ENCODE data around the gene HIGD1B. TPM values are rescaled to one million over a fixed set of nuclear protein-coding genes. Genes with fewer than 3 reads are reported as not detected.
A peak's percentile ranks its signal among the peaks of the same experiment; 100 is the strongest.

HIGD1B gene
- total RNA-seq, 1 experiment from 2014 or later, result not detected

DNA sequence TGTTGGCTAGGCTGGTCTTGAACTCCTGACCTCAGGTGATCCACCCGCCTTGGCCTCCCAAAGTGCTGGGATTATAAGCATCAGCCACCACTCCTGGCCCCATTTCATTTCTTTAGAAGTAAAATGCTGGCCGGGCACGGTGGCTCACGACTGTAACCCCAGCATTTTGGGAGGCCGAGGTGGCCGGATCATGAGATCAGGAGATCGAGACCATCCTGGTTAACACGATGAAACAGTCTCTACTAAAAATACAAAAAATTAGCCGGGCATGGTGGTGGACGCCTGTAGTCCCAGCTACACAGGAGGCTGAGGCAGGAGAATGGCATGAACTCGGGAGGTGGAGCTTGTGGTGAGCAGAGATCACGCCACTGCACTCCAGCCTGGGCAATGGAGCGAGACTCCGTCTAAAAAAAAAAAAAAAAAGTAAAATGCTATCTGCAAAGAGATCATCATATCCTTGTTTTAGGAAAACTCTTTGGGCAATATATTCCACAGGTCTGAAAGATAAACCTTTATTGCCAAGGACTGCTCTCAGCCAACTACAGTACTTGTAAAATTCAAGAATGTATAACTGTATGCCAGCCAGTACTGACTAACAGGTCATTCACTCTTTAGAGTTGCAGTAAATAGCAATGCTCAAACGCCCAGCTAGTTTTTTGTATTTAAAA, 21.4 kb upstream of the HIGD1B start:
- H3K9me3 ChIP-seq (ENCODE audit: control insufficient read depth, insufficient read depth, low read depth, low read length), result no peaks in the 10 kb centered on the region
- peak overlapping the region in 1 of 2 experiments; percentile 82; a peak in 2 of 4 replicates for H3K4me3 ChIP-seq (ENCODE audit: low read depth in 2 of 2, low read length in 2 of 2)
- DNase-seq (ENCODE audit: low read depth, low spot score) (no peak), ATAC-seq (no peak)
- BruUV-seq (replicated peaks), result no TSS peak
- CTCF ChIA-PET, result interaction anchor here (0.6 to 1.3 kb wide), 2 partner anchors 47 to 153 kb away, joined by 3 to 4 read pairs; no protein-coding TSS in a partner anchor
- intact Hi-C loops (cut with micrococcal nuclease; ENCODE audit: unreplicated experiment), result no loop called here
- POLR2A ChIA-PET, result interaction anchor here (0.6 to 0.7 kb wide), 2 partner anchors 323 to 336 kb away, joined by 5 to 7 read pairs; no protein-coding TSS in a partner anchor
- TF ChIP-seq, protein P1, sequence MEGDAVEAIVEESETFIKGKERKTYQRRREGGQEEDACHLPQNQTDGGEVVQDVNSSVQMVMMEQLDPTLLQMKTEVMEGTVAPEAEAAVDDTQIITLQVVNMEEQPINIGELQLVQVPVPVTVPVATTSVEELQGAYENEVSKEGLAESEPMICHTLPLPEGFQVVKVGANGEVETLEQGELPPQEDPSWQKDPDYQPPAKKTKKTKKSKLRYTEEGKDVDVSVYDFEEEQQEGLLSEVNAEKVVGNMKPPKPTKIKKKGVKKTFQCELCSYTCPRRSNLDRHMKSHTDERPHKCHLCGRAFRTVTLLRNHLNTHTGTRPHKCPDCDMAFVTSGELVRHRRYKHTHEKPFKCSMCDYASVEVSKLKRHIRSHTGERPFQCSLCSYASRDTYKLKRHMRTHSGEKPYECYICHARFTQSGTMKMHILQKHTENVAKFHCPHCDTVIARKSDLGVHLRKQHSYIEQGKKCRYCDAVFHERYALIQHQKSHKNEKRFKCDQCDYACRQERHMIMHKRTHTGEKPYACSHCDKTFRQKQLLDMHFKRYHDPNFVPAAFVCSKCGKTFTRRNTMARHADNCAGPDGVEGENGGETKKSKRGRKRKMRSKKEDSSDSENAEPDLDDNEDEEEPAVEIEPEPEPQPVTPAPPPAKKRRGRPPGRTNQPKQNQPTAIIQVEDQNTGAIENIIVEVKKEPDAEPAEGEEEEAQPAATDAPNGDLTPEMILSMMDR (IDR thresholded peaks at IDR 0.05), result no peak
- TF ChIP-seq POLR2AphosphoS5 (IDR thresholded peaks at IDR 0.05; ENCODE audit: low read depth, low read length) (no peak), TCF7L2 (IDR thresholded peaks at IDR 0.05; ENCODE audit: low read depth, low read length) (no peak)
- TF ChIP-seq, protein P2, sequence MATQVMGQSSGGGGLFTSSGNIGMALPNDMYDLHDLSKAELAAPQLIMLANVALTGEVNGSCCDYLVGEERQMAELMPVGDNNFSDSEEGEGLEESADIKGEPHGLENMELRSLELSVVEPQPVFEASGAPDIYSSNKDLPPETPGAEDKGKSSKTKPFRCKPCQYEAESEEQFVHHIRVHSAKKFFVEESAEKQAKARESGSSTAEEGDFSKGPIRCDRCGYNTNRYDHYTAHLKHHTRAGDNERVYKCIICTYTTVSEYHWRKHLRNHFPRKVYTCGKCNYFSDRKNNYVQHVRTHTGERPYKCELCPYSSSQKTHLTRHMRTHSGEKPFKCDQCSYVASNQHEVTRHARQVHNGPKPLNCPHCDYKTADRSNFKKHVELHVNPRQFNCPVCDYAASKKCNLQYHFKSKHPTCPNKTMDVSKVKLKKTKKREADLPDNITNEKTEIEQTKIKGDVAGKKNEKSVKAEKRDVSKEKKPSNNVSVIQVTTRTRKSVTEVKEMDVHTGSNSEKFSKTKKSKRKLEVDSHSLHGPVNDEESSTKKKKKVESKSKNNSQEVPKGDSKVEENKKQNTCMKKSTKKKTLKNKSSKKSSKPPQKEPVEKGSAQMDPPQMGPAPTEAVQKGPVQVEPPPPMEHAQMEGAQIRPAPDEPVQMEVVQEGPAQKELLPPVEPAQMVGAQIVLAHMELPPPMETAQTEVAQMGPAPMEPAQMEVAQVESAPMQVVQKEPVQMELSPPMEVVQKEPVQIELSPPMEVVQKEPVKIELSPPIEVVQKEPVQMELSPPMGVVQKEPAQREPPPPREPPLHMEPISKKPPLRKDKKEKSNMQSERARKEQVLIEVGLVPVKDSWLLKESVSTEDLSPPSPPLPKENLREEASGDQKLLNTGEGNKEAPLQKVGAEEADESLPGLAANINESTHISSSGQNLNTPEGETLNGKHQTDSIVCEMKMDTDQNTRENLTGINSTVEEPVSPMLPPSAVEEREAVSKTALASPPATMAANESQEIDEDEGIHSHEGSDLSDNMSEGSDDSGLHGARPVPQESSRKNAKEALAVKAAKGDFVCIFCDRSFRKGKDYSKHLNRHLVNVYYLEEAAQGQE (IDR thresholded peaks at IDR 0.05; ENCODE audit: insufficient read depth in 1 of 2, low read depth in 2 of 2, low read length in 1 of 2), result no peak
- H3K27ac ChIP-seq (ENCODE audit: low read length), result peak overlapping the region; percentile 97
- in situ Hi-C loops (cut with HindIII; ENCODE audit: low pct_unique_long_range_greater_than_20kb, low sequenced_read_pairs), result no loop called here
- no peaks in the 10 kb centered on the region for H3K27me3 ChIP-seq (ENCODE audit: control insufficient read depth, insufficient read depth, low read length)
- peaks cover 19% of the 10 kb centered on the region for H3K4me1 ChIP-seq (ENCODE audit: control insufficient read depth, insufficient read depth, low read length)
- no peaks in the 10 kb centered on the region; the same call in 1 of the 2 replicates for H3K36me3 ChIP-seq (ENCODE audit: control insufficient read depth, insufficient read depth, low read length)

DNA sequence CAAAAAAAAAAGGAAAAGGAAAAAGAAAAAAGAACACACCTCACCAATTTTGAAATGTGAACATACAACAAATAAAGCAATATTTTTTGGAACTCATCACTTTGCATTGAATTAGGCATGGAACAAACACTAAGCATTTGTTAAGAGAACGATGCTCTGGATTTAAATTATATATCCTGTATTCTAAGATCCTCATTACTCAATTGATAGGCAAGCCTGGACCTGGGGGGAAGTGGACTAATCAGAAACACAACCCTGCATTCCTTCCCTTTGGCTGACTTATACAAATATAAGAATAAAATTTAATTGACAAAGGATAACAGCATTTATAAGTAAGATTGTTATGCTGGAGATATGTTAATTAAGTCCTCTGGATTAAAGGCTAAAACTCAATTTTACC, 19.8 kb upstream of the HIGD1B start:
- Histone ChIP-seq H3K9me3 (ENCODE audit: control insufficient read depth, insufficient read depth, low read depth, low read length) (no peaks in the 10 kb centered on the region), H3K27ac (ENCODE audit: low read length) (peak overlapping the region; percentile 97), H3K4me3 (ENCODE audit: low read depth in 2 of 2, low read length in 2 of 2) (peak overlapping the region; percentile 82 to 83), H3K4me1 (ENCODE audit: control insufficient read depth, insufficient read depth, low read length) (peaks cover 12% of the 10 kb centered on the region), H3K27me3 (ENCODE audit: control insufficient read depth, insufficient read depth, low read length) (no peaks in the 10 kb centered on the region), H3K36me3 (ENCODE audit: control insufficient read depth, insufficient read depth, low read length) (no peaks in the 10 kb centered on the region; the same call in 1 of the 2 replicates)
- in situ Hi-C loops (cut with HindIII; ENCODE audit: low pct_unique_long_range_greater_than_20kb, low sequenced_read_pairs), result no loop called here
- ChIA-PET POLR2A (no interaction called here), CTCF (no interaction called here)
- DNase-seq (ENCODE audit: low read depth, low spot score), result no peak
- BruUV-seq (replicated peaks), result no TSS peak
- intact Hi-C loops (cut with micrococcal nuclease; ENCODE audit: unreplicated experiment), result no loop called here
- ATAC-seq, result no peak
- TF ChIP-seq POLR2AphosphoS5 (IDR thresholded peaks at IDR 0.05; ENCODE audit: low read depth, low read length) (no peak), SIN3A (IDR thresholded peaks at IDR 0.05; ENCODE audit: borderline replicate concordance, insufficient read depth, low read depth, low read length) (no peak), TCF7L2 (IDR thresholded peaks at IDR 0.05; ENCODE audit: low read depth, low read length) (no peak)
- TF ChIP-seq, protein P1 (IDR thresholded peaks at IDR 0.05), result no peak
- TF ChIP-seq, protein P2 (IDR thresholded peaks at IDR 0.05; ENCODE audit: insufficient read depth in 1 of 2, low read depth in 2 of 2, low read length in 1 of 2), result no peak

Data from Panc1 (cell line).